ENCODE data around the gene REXO2.

DNA sequence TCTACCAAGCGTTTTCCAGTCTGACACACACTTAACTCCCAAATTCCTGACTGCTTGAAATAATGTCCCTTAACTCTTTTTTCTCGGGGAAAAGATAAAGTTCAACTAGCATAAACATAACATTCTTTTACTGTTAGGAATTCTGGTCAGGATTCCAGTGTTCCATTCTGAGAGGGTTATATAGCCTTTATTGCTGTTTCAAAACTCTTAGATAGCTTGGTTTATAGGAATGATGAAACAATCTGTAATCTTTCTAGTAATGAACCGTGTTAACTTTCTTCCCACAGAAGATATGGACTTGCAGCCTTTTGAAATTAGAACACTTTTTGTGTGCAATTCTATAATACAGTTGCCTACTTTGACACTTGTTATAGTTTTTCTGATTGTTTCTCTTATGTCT lies 8.6 kb downstream of the REXO2 start:
- TF ChIP-seq GTF3A (CRISPR knock-in tag; conservative IDR thresholded peaks at IDR 0.05) (no peak), ZNF432 (CRISPR knock-in tag; IDR thresholded peaks at IDR 0.05; ENCODE audit: borderline replicate concordance) (no peak), ZKSCAN1 (IDR thresholded peaks at IDR 0.05; ENCODE audit: low read length) (no peak), ZNF713 (CRISPR knock-in tag; IDR thresholded peaks at IDR 0.05) (no peak)
- TF ChIP-seq, protein P1, sequence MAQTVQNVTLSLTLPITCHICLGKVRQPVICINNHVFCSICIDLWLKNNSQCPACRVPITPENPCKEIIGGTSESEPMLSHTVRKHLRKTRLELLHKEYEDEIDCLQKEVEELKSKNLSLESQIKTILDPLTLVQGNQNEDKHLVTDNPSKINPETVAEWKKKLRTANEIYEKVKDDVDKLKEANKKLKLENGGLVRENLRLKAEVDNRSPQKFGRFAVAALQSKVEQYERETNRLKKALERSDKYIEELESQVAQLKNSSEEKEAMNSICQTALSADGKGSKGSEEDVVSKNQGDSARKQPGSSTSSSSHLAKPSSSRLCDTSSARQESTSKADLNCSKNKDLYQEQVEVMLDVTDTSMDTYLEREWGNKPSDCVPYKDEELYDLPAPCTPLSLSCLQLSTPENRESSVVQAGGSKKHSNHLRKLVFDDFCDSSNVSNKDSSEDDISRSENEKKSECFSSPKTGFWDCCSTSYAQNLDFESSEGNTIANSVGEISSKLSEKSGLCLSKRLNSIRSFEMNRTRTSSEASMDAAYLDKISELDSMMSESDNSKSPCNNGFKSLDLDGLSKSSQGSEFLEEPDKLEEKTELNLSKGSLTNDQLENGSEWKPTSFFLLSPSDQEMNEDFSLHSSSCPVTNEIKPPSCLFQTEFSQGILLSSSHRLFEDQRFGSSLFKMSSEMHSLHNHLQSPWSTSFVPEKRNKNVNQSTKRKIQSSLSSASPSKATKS (CRISPR knock-in tag; IDR thresholded peaks at IDR 0.05), result no peak

Measured in HepG2 (cell line).